ENCODE measurements around the gene CTBP2.

DNA sequence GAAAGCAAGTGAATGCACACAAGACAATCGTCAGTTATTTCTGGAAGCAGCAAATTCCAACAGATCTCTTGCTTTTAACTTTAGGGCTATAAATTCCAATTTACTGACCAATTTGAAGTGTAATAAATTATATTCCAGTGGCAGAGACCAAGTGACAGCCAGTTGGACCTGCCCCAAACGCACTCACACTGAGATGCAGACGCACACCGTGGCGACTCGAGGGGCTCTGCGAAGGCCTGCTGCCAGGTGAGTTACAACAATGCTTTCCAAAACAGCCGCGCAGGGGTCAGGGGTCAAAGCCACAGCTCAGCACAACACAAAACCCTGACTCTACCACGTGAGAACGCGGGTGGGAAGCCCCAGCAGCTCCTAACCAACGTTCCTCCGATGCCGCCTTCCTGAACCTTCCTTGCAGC, 121.0 kb downstream of the CTBP2 start:
- TF ChIP-seq, protein P1, sequence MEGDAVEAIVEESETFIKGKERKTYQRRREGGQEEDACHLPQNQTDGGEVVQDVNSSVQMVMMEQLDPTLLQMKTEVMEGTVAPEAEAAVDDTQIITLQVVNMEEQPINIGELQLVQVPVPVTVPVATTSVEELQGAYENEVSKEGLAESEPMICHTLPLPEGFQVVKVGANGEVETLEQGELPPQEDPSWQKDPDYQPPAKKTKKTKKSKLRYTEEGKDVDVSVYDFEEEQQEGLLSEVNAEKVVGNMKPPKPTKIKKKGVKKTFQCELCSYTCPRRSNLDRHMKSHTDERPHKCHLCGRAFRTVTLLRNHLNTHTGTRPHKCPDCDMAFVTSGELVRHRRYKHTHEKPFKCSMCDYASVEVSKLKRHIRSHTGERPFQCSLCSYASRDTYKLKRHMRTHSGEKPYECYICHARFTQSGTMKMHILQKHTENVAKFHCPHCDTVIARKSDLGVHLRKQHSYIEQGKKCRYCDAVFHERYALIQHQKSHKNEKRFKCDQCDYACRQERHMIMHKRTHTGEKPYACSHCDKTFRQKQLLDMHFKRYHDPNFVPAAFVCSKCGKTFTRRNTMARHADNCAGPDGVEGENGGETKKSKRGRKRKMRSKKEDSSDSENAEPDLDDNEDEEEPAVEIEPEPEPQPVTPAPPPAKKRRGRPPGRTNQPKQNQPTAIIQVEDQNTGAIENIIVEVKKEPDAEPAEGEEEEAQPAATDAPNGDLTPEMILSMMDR (IDR thresholded peaks at IDR 0.05): no peak
- no peak for TF ChIP-seq POLR2A (IDR thresholded peaks at IDR 0.05)

Measured in thyroid gland (tissue), 4 donors.